Subcutaneous adipose tissue (tissue), 4 donors: Measurements from ENCODE around the gene RAPGEF6. TPM values are rescaled to one million over a fixed set of nuclear protein-coding genes. Genes with fewer than 3 reads are reported as not detected.

Experiments
- small RNA-seq: library from RNA; depleted of rRNA; stranded (forward); fragments of <200 nt; gene quantifications from one replicate; pipeline ENCODE3, GENCODE V24; 2016
- total RNA-seq, 4 donors: library from RNA; depleted of rRNA; stranded (reverse); fragments of >200 nt; gene quantifications; one replicate each; pipeline ENCODE4 v1.1.0, GENCODE V29; 2016
- TF ChIP-seq, protein P1 (sequence below): fragments of 450-650 bp; IDR thresholded peaks from one replicate; pipeline ENCODE4 v1.5.1; 2016; ENCODE audit warnings: low read depth, mild to moderate bottlenecking, control low read depth, antibody characterized with exemption, moderate library complexity

The RAPGEF6 gene
- total RNA-seq, 4 donors from 2014 or later = 18.1 to 26.6 (median 22.0) TPM

DNA sequence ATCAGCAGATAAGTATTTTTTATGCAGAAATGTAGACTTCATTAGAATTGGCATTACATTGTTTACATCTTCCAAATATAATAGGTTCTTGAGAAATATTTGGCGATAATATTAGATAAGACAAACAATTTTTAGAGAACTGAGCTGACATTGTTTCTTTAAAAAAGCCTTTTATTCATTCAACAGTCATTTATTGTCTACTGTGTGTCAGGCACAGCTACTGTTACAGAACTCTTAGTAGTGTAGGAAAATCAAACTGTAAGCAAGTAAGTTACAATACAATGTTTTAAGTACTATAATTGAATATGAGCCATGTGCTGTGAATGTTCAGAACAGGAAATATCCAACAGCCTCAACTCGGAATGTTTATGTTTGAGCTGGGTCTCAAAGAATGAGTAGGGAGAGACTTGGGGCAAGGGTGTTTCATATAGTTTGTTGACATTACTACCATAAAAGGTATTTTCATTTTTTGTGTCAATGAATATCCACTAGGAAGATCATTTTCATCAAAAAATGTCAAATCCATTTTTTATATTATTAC, 257.2 kb downstream of the RAPGEF6 start:
- TF ChIP-seq, protein P1, sequence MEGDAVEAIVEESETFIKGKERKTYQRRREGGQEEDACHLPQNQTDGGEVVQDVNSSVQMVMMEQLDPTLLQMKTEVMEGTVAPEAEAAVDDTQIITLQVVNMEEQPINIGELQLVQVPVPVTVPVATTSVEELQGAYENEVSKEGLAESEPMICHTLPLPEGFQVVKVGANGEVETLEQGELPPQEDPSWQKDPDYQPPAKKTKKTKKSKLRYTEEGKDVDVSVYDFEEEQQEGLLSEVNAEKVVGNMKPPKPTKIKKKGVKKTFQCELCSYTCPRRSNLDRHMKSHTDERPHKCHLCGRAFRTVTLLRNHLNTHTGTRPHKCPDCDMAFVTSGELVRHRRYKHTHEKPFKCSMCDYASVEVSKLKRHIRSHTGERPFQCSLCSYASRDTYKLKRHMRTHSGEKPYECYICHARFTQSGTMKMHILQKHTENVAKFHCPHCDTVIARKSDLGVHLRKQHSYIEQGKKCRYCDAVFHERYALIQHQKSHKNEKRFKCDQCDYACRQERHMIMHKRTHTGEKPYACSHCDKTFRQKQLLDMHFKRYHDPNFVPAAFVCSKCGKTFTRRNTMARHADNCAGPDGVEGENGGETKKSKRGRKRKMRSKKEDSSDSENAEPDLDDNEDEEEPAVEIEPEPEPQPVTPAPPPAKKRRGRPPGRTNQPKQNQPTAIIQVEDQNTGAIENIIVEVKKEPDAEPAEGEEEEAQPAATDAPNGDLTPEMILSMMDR = no peak

DNA sequence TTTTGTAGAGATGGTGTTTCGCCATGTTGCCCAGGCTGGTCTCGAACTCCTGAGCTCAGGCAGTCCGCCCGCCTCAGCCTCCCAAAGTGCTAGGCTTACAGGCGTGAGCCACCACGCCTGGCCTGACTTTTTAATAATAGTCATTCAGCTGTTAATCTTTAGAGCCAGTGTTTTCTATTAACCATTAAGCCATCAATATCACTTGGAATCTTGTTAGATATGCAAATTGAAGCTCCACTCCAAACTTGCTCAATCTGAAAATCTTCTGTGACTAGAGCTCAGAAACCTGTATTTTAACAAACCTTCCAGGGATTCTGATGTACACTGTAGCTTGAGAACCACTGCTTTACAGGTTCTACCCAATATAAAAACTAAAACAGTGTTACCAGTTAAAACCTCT, 257.7 kb downstream of the RAPGEF6 start:
- TF ChIP-seq, protein P1 = no peak

DNA sequence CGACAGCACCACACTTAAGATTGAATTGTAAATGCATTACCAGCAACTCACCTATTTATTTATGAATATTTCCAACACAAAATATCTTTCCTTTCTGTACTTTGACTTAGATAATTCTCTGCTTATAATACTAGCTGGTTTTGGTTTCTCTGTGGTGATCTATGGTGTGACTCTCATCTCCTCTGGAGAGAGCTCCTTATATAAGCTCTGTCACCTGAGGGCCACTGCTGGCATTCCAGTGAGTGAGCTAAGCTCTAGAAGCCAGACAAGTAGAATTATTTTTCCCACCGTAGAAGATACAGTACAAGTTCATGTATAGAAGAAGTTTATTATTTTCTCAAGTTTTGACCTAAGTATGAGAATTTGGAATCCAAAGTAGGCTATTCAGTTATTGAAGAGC, 259.7 kb downstream of the RAPGEF6 start:
- TF ChIP-seq, protein P1 = no peak

Small RNA genes lying within 50 kb of the gene (small RNA-seq; reads per million reads assigned to genes)
- gene RF02271 = not detected

Other genes with a start within 250 kb of the RAPGEF6 start
- gene FNIP1, start 161.8 kb upstream of the RAPGEF6 start, total RNA-seq = 10 to 100 TPM; 47.3 to 90.8 (median 73.8) TPM